ENCODE results near the gene UGT1A1.

GRCh38 chr2:233773854-233774253 is 13.8 kb downstream of the UGT1A1 start:
- TF ChIP-seq POLR2AphosphoS5 (IDR thresholded peaks at IDR 0.05; ENCODE audit: low read depth, low read length), result no peak
- no peak for TF ChIP-seq RAD21 (CRISPR knock-in tag; IDR thresholded peaks at IDR 0.05)
- no peak for TF ChIP-seq TCF7 (IDR thresholded peaks at IDR 0.05; ENCODE audit: low read depth)
- TF ChIP-seq ZBTB7B (CRISPR knock-in tag; IDR thresholded peaks at IDR 0.05), result no peak
- TF ChIP-seq BATF2 (CRISPR knock-in tag; IDR thresholded peaks at IDR 0.05), result no peak
- TF ChIP-seq NCOA5 (CRISPR knock-in tag; IDR thresholded peaks at IDR 0.05), result no peak
- no peak for TF ChIP-seq REST (IDR thresholded peaks at IDR 0.05; ENCODE audit: borderline replicate concordance in 1 of 2, low read depth in 1 of 2, low read length in 2 of 2)
- no peak for TF ChIP-seq PLSCR1 (CRISPR knock-in tag; IDR thresholded peaks at IDR 0.05; ENCODE audit: borderline replicate concordance)
- no peak for TF ChIP-seq ZMAT3 (CRISPR knock-in tag; conservative IDR thresholded peaks at IDR 0.05)
- TF ChIP-seq NBN (conservative IDR thresholded peaks at IDR 0.05), result no peak
- TF ChIP-seq CTCF (CRISPR knock-in tag; IDR thresholded peaks at IDR 0.05), result no peak
